IMR-90 (cell line): ENCODE measurements around the gene TOM1L1.

Experiments
- BHLHE40 ChIP-seq: fragments of 150-350 bp; IDR thresholded peaks from 2 replicates; pipeline ENCODE4 v1.6.1; 2016; ENCODE audit warnings: mild to moderate bottlenecking, low read depth, low read length
- CEBPB ChIP-seq: IDR thresholded peaks from 2 replicates; pipeline ENCODE4 v1.6.1; 2012; ENCODE audit warnings: low read depth, low read length, improper control_type of control experiment
- MXI1 ChIP-seq: IDR thresholded peaks from 2 replicates; pipeline ENCODE4 v1.6.1; 2012; ENCODE audit warnings: low read depth, mild to moderate bottlenecking, low read length, moderate library complexity, borderline replicate concordance
- NFE2L2 ChIP-seq: fragments of 150-350 bp; IDR thresholded peaks from 2 replicates; pipeline ENCODE4 v1.6.1; 2016; ENCODE audit warnings: low read depth, mild to moderate bottlenecking, low read length
- POLR2A ChIP-seq: IDR thresholded peaks from 2 replicates; pipeline ENCODE4 v1.6.1; 2012; ENCODE audit warnings: mild to moderate bottlenecking, low read depth, low read length
- RAD21 ChIP-seq: IDR thresholded peaks from 2 replicates; pipeline ENCODE4 v1.6.1; 2012; ENCODE audit warnings: low read length, improper control_type of control experiment
- RCOR1 ChIP-seq: IDR thresholded peaks from 2 replicates; pipeline ENCODE4 v1.6.1; 2012; ENCODE audit warnings: mild to moderate bottlenecking, low read length, improper control_type of control experiment; ENCODE audit not compliant: insufficient replicate concordance
- RFX5 ChIP-seq: IDR thresholded peaks from 2 replicates; pipeline ENCODE4 v1.8.0; 2012; ENCODE audit warnings: low read depth, mild to moderate bottlenecking, low read length, moderate library complexity
- SMC3 ChIP-seq: fragments of 150-350 bp; IDR thresholded peaks from 2 replicates; pipeline ENCODE4 v1.6.1; 2016; ENCODE audit warnings: low read depth, mild to moderate bottlenecking, antibody characterized with exemption, low read length, moderate library complexity
- TF ChIP-seq, protein P1 (sequence below): conservative IDR thresholded peaks from 2 replicates; pipeline ENCODE4 v1.5.1; 2012; ENCODE audit warnings: mild to moderate bottlenecking, low read depth, low read length, improper control_type of control experiment

DNA sequence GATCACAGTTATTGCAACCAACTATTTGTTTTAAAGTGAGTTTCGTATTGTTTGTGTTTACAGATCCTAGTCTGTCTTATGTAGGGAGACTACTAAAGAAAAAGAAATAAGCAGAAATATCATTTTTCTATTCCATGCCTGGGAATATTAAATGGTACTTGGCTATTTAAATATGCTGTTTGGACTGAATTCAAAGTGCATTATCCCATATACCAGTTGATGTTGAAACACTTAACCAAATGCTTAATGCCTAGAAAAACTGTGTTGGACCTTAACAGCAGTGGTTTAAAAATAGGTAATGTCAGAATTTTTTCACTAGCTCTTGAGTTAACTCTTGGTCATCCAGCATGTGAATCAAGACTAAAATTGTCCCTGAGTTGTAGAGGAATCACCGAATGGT lies 37.5 kb upstream of the TOM1L1 start:
- TF ChIP-seq, protein P1, sequence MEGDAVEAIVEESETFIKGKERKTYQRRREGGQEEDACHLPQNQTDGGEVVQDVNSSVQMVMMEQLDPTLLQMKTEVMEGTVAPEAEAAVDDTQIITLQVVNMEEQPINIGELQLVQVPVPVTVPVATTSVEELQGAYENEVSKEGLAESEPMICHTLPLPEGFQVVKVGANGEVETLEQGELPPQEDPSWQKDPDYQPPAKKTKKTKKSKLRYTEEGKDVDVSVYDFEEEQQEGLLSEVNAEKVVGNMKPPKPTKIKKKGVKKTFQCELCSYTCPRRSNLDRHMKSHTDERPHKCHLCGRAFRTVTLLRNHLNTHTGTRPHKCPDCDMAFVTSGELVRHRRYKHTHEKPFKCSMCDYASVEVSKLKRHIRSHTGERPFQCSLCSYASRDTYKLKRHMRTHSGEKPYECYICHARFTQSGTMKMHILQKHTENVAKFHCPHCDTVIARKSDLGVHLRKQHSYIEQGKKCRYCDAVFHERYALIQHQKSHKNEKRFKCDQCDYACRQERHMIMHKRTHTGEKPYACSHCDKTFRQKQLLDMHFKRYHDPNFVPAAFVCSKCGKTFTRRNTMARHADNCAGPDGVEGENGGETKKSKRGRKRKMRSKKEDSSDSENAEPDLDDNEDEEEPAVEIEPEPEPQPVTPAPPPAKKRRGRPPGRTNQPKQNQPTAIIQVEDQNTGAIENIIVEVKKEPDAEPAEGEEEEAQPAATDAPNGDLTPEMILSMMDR = no peak
- no peak for TF ChIP-seq POLR2A
- TF ChIP-seq RCOR1 = no peak
- no peak for TF ChIP-seq SMC3
- TF ChIP-seq BHLHE40 = no peak
- no peak for TF ChIP-seq RFX5
- no peak for TF ChIP-seq CEBPB
- TF ChIP-seq MXI1 = no peak
- no peak for TF ChIP-seq RAD21
- TF ChIP-seq NFE2L2 = no peak
